ENCODE results near the gene MMP13.

- TF ChIP-seq GATA3 (IDR thresholded peaks at IDR 0.05; ENCODE audit: low read depth, low read length) (no peak), GATA2 (IDR thresholded peaks at IDR 0.05; ENCODE audit: low read depth, low read length) (no peak)
These were observed 31.3 kb upstream of the MMP13 start for GRCh38 chr11:102986815-102987214.

Data from SH-SY5Y (cell line).